ENCODE measurements around the gene ZBTB17. TPM values are rescaled to one million over a fixed set of nuclear protein-coding genes. Genes with fewer than 3 reads are reported as not detected.

ZBTB17 gene
- total and polyA plus RNA-seq, 2 of the 4 experiments (the other 2 are of a cell fraction): 26.3 to 58.2 TPM

GRCh38 chr1:15988856-15989736 lies 13.2 kb upstream of the ZBTB17 start:
- H3K9ac ChIP-seq (ENCODE audit: low read depth, low read length): no peak overlapping the region
- no peak overlapping the region for H4K8ac ChIP-seq (ENCODE audit: low read depth in 2 of 2, low read length in 2 of 2)
- H3K56ac ChIP-seq (ENCODE audit: extremely low read depth, insufficient read depth, low read length): no peak overlapping the region
- no TSS peak for BruUV-seq (replicated peaks)
- H3K36me3 ChIP-seq (ENCODE audit: control insufficient read depth, insufficient read depth, low read length): no peaks in the 10 kb centered on the region
- H2BK120ac ChIP-seq (ENCODE audit: low read depth, low read length): no peak overlapping the region
- TF ChIP-seq BHLHE40 (IDR thresholded peaks at IDR 0.05; ENCODE audit: low read depth, low read length) (no peak), CHD1 (IDR thresholded peaks at IDR 0.05; ENCODE audit: low read depth, low read length) (no peak)
- H2BK5ac ChIP-seq (ENCODE audit: low read depth, low read length, poor library complexity, severe bottlenecking): no peak overlapping the region
- 88 to 100% methylated on average over 1 of the region's 13 CpGs for WGBS, 2 experiments (ENCODE audit: extremely low coverage in 2 of 2, insufficient read length in 1 of 2)
- H4K20me1 ChIP-seq (ENCODE audit: insufficient read depth, low read length): no peaks in the 10 kb centered on the region
- no peak overlapping the region for H2AFZ ChIP-seq (replicated peaks; ENCODE audit: low read length, poor library complexity)
- no peak overlapping the region for H4K5ac ChIP-seq (ENCODE audit: low read depth, low read length)
- H2BK20ac ChIP-seq (ENCODE audit: low read depth, low read length): no peak overlapping the region
- H3K4me1 ChIP-seq (ENCODE audit: control insufficient read depth, insufficient read depth, low read length): no peaks in the 10 kb centered on the region
- ChIA-PET POLR2A (ENCODE audit: unreplicated experiment) (no interaction called here), CTCF (no interaction called here)
- in situ Hi-C loops (cut with MboI; ENCODE audit: low sequenced_read_pairs): no loop called here
- no peaks in the 10 kb centered on the region for H3K79me1 ChIP-seq (ENCODE audit: low read depth in 1 of 2, low read length in 2 of 2)
- H3K4me2 ChIP-seq (ENCODE audit: low read depth, low read length): no peak overlapping the region
- H3K27me3 ChIP-seq (ENCODE audit: control insufficient read depth, insufficient read depth, low read length): no peaks in the 10 kb centered on the region; the same call in 1 of the 2 replicates
- no peak overlapping the region for H4K91ac ChIP-seq (ENCODE audit: insufficient read depth, low read depth, low read length)
- no peaks in the 10 kb centered on the region for H3K9me1 ChIP-seq (ENCODE audit: insufficient read depth, low read length)
- H3K14ac ChIP-seq (replicated peaks; ENCODE audit: low read depth, low read length): no peak overlapping the region
- no peak overlapping the region for H2BK15ac ChIP-seq (ENCODE audit: low read depth, low read length)
- H3K9me3 ChIP-seq (ENCODE audit: control insufficient read depth, insufficient read depth, low read length): no peaks in the 10 kb centered on the region
- H2AK9ac ChIP-seq (replicated peaks; ENCODE audit: low read depth, low read length, poor library complexity): no peak overlapping the region
- ATAC-seq (ENCODE audit: low read depth): no peak
- no peak overlapping the region for H3K4ac ChIP-seq (ENCODE audit: low read depth, low read length)
- H3K4me3 ChIP-seq (ENCODE audit: insufficient read depth, low read depth, low read length): no peak overlapping the region
- intact Hi-C loops (cut with micrococcal nuclease): no loop called here
- no peak overlapping the region for H3K18ac ChIP-seq (ENCODE audit: low read depth, low read length)
- H3K27ac ChIP-seq (ENCODE audit: insufficient read depth, low read length): no peak overlapping the region
- H2AK5ac ChIP-seq (ENCODE audit: low read depth, low read length): no peak overlapping the region; the same call in 1 of the 2 replicates
- DNase-seq: no peak
- dilution Hi-C loops (cut with HindIII; ENCODE audit: low sequenced_read_pairs, unreplicated experiment): no loop called here
- H3K23ac ChIP-seq (ENCODE audit: low read depth, low read length): no peak overlapping the region
